Mammary epithelial cell (primary cell): ENCODE results near the gene EPC2.

Source experiments
- EZH2 ChIP-seq: IDR thresholded peaks from 2 replicates; pipeline ENCODE4 v1.6.1; 2012; ENCODE audit warnings: low read length, inconsistent platforms, borderline replicate concordance
- TF ChIP-seq, protein P1 (sequence below), 2 donors: IDR thresholded peaks in 1 of 2; conservative IDR thresholded peaks in 1 of 2; 2 replicates each; pipeline ENCODE4 v1.5.1; 2011 to 2012; ENCODE audit warnings: inconsistent platforms in 2 of 2, low read length in 2 of 2, mild to moderate bottlenecking in 2 of 2, control low read depth in 1 of 2, low read depth in 1 of 2; ENCODE audit not compliant: insufficient read depth in 1 of 2; ENCODE audit errors: extremely low read depth in 1 of 2

DNA sequence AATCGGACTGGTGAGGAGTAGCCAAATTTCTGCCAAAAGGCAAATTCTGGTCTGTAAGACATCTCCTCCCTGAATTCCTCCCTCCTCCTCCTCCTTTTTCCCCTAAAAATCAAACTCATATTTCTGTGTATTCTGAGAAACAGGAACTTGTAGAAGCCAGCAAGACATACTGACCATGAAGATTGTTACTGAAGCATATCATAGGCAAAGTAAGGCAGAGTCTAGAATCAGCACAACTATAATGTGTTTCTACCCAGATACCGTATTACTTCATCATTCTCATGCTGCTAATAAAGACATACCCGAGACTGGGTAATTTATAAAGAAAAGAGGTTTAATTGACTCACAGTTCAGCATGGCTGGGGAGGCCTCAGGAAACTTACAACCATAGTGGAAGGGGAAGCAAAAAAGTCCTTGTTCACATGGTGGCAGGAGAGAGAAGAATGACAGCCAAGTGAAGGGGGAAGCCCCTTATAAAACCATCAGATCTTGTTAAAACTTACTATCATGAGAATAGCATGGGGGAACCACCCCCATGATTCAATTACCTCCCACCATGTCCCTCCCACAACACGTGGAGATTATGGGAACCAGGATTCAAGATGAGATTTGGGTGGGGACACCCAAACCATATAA is 24.9 kb upstream of the EPC2 start:
- TF ChIP-seq, protein P1, sequence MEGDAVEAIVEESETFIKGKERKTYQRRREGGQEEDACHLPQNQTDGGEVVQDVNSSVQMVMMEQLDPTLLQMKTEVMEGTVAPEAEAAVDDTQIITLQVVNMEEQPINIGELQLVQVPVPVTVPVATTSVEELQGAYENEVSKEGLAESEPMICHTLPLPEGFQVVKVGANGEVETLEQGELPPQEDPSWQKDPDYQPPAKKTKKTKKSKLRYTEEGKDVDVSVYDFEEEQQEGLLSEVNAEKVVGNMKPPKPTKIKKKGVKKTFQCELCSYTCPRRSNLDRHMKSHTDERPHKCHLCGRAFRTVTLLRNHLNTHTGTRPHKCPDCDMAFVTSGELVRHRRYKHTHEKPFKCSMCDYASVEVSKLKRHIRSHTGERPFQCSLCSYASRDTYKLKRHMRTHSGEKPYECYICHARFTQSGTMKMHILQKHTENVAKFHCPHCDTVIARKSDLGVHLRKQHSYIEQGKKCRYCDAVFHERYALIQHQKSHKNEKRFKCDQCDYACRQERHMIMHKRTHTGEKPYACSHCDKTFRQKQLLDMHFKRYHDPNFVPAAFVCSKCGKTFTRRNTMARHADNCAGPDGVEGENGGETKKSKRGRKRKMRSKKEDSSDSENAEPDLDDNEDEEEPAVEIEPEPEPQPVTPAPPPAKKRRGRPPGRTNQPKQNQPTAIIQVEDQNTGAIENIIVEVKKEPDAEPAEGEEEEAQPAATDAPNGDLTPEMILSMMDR (conservative IDR thresholded peaks at IDR 0.05 in 1 of 2, IDR thresholded peaks at IDR 0.05 in 1 of 2; ENCODE audit: extremely low read depth in 1 of 2, insufficient read depth in 1 of 2, low read depth in 1 of 2, low read length in 2 of 2) = no peak
- no peak for TF ChIP-seq EZH2
